ENCODE data around the gene OGFOD3.

- TF ChIP-seq CTCF (IDR thresholded peaks at IDR 0.05) (no peak), POLR2A (IDR thresholded peaks at IDR 0.05) (no peak)
These were observed 46.7 kb upstream of the OGFOD3 start for GRCh38 chr17:82465023-82465603.

All from transverse colon (tissue), 3 donors.